ENCODE data around the gene ATF7IP2. TPM values are rescaled to one million over a fixed set of nuclear protein-coding genes. Genes with fewer than 3 reads are reported as not detected.

Gene ATF7IP2
- total and polyA plus RNA-seq, 9 of the 15 experiments (the other 6 are each of a cell fraction or from before 2014, with no cell fraction given): 131 to 515 (median 196) TPM

- TF ChIP-seq PATZ1 (CRISPR knock-in tag; IDR thresholded peaks at IDR 0.05; ENCODE audit: borderline replicate concordance) (no peak), ZC3H8 (IDR thresholded peaks at IDR 0.05) (no peak), ZSCAN32 (CRISPR knock-in tag; IDR thresholded peaks at IDR 0.05) (no peak), NFE2L1 (tag; IDR thresholded peaks at IDR 0.05; ENCODE audit: borderline replicate concordance, low read depth) (no peak), JUND (IDR thresholded peaks at IDR 0.05; ENCODE audit: borderline replicate concordance, low read depth, low read length) (no peak), JUND (tag; IDR thresholded peaks at IDR 0.05; ENCODE audit: borderline replicate concordance, low read depth, low read length) (no peak), DMBX1 (CRISPR knock-in tag; IDR thresholded peaks at IDR 0.05; ENCODE audit: borderline replicate concordance) (peak; percentile 95), RBFOX2 (IDR thresholded peaks at IDR 0.05; ENCODE audit: low read depth, low read length) (no peak), PHB2 (IDR thresholded peaks at IDR 0.05; ENCODE audit: low read depth) (peak; percentile 74; the same call in 1 of the 2 replicates), TGIF2 (CRISPR knock-in tag; IDR thresholded peaks at IDR 0.05) (no peak), E4F1 (CRISPR knock-in tag; IDR thresholded peaks at IDR 0.05; ENCODE audit: borderline replicate concordance) (no peak), EP400 (IDR thresholded peaks at IDR 0.05) (no peak), MLLT1 (IDR thresholded peaks at IDR 0.05) (peak in 1 of 2 experiments; percentile 41; a peak in 1 of 4 replicates), ZNF778 (CRISPR knock-in tag; IDR thresholded peaks at IDR 0.05) (no peak), ATF2 (CRISPR knock-in tag; IDR thresholded peaks at IDR 0.05) (no peak), C11orf30 (IDR thresholded peaks at IDR 0.05; ENCODE audit: low read depth) (no peak), CBX1 (IDR thresholded peaks at IDR 0.05; ENCODE audit: low read depth) (peak; percentile 92; the same call in 1 of the 2 replicates), HDAC6 (IDR thresholded peaks at IDR 0.05; ENCODE audit: low read depth, low read length) (no peak)
These were observed 42.6 kb upstream of the ATF7IP2 start (continued) for GRCh38 chr16:10343124-10343760.
